ENCODE measurements around the gene GAS2. TPM values are rescaled to one million over a fixed set of nuclear protein-coding genes. Genes with fewer than 3 reads are reported as not detected.
"Not testable (repeated sequence)": the region's sequence is repeated elsewhere in the genome, so short reads cannot be mapped to it uniquely, and the experiment has no call there.

GAS2 gene
- total RNA-seq, 2 donors from 2014 or later = 1.6 to 2.3 TPM

GRCh38 chr11:22641559-22641958 is 24.9 kb upstream of the GAS2 start:
- no peak for DNase-seq

GRCh38 chr11:22652346-22652745 is 14.1 kb upstream of the GAS2 start:
- H3K9me3 ChIP-seq; H3K27me3 ChIP-seq; intact Hi-C loops (cut with DNase I); H3K36me3 ChIP-seq; H3K4me3 ChIP-seq; H3K27ac ChIP-seq; DNase-seq; H3K4me1 ChIP-seq; H3K9ac ChIP-seq (ENCODE audit: low read depth in 2 of 2, low read length in 2 of 2): not testable (repeated sequence)

More at GRCh38 chr11:22641559-22641958, 24.9 kb upstream of the GAS2 start:
- Histone ChIP-seq H3K27me3 (no peaks in the 10 kb centered on the region), H3K4me3 (no peak overlapping the region), H3K9me3 (no peaks in the 10 kb centered on the region), H3K9ac (ENCODE audit: low read depth in 2 of 2, low read length in 2 of 2) (no peak overlapping the region), H3K27ac (no peak overlapping the region), H3K4me1 (no peaks in the 10 kb centered on the region), H3K36me3 (no peaks in the 10 kb centered on the region)
- no peak for TF ChIP-seq CTCF (IDR thresholded peaks at IDR 0.05)
- intact Hi-C loops (cut with DNase I) = no loop called here

- Histone ChIP-seq H3K4me3 (no peak overlapping the region), H3K36me3 (no peaks in the 10 kb centered on the region), H3K27ac (no peak overlapping the region), H3K27me3 (no peaks in the 10 kb centered on the region), H3K4me1 (no peaks in the 10 kb centered on the region), H3K9ac (ENCODE audit: low read depth in 2 of 2, low read length in 2 of 2) (no peak overlapping the region), H3K9me3 (no peaks in the 10 kb centered on the region)
- no peak for TF ChIP-seq CTCF (IDR thresholded peaks at IDR 0.05)
- DNase-seq = no peak
- intact Hi-C loops (cut with DNase I) = no loop called here
Observed at GRCh38 chr11:22656130-22656529, 10.3 kb upstream of the GAS2 start.

GRCh38 chr11:22657101-22657694 is 9.2 kb upstream of the GAS2 start:
- Histone ChIP-seq H3K27me3 (no peaks in the 10 kb centered on the region), H3K36me3 (no peaks in the 10 kb centered on the region), H3K9ac (ENCODE audit: low read depth in 2 of 2, low read length in 2 of 2) (no peak overlapping the region), H3K4me1 (no peaks in the 10 kb centered on the region), H3K9me3 (no peaks in the 10 kb centered on the region), H3K27ac (no peak overlapping the region), H3K4me3 (no peak overlapping the region)
- DNase-seq = no peak
- TF ChIP-seq CTCF (IDR thresholded peaks at IDR 0.05) = no peak
- intact Hi-C loops (cut with DNase I) = no loop called here

- Histone ChIP-seq H3K27me3 (no peaks in the 10 kb centered on the region), H3K36me3 (no peaks in the 10 kb centered on the region), H3K9me3 (no peaks in the 10 kb centered on the region), H3K9ac (ENCODE audit: low read depth in 2 of 2, low read length in 2 of 2) (no peak overlapping the region), H3K4me1 (no peaks in the 10 kb centered on the region), H3K4me3 (no peak overlapping the region), H3K27ac (no peak overlapping the region)
- TF ChIP-seq CTCF (IDR thresholded peaks at IDR 0.05) = no peak
- intact Hi-C loops (cut with DNase I) = no loop called here
- DNase-seq = no peak
Observed at GRCh38 chr11:22659783-22660182, 6.6 kb upstream of the GAS2 start.

GRCh38 chr11:22666688-22667439 is 453 bp downstream of the GAS2 start:
- Histone ChIP-seq H3K36me3 (no peaks in the 10 kb centered on the region), H3K9ac (ENCODE audit: low read depth in 2 of 2, low read length in 2 of 2) (no peak overlapping the region), H3K27me3 (peaks cover 8% of the 10 kb centered on the region), H3K9me3 (no peaks in the 10 kb centered on the region), H3K4me1 (no peaks in the 10 kb centered on the region), H3K27ac (no peak overlapping the region), H3K4me3 (peak overlapping the region; percentile 36)
- intact Hi-C loops (cut with DNase I) = no loop called here
- peak; percentile 21 for DNase-seq
- no peak for TF ChIP-seq CTCF (IDR thresholded peaks at IDR 0.05)

All from colonic mucosa (tissue), 4 donors.